Measurements from ENCODE around the gene SH3BP1. TPM values are rescaled to one million over a fixed set of nuclear protein-coding genes. Genes with fewer than 3 reads are reported as not detected.

The SH3BP1 gene
- total and polyA plus RNA-seq, 9 of the 15 experiments (the other 6 are each of a cell fraction or from before 2014, with no cell fraction given) = 0.10 to 36.2 (median 10.4) TPM

DNA sequence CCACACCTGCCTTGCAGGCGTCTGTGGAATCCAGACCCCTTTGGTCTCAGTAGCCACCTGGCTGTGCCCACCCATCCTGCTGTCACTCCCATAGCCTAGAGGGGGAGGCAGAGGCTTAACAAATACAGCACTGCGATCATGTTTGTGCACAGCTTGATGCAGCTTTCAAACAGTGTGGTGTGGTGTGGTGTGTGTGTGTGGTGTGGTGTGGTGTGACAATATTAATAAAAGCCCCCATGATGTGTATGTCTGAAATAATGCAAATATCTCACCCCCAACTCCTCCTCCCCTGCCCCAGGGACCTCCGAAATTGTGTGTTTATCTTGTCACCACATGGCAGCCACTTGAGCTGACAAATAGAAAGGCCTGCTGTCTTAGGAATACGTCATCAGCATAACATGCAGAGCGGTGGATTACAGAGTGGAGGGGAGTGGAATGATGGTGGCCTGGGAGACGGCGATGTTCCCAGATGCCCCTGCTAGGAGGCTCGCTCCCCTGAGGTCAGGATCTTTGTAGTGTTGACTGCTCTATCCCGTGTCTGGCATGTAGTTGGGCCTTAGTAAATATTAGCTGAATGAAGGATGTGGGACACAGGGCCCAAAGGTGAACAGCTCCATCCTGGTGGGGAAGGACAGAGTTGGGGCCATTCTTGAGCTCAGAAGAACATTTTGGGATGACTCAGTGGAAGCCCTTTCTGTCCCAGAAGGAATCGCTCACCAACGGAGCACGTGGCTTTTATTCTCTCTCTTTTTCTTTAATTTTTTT is 21.9 kb downstream of the SH3BP1 start (continued):
- TF ChIP-seq NFYB (IDR thresholded peaks at IDR 0.05; ENCODE audit: extremely low read depth, insufficient read length) (no peak), TAF15 (IDR thresholded peaks at IDR 0.05; ENCODE audit: low read depth, low read length) (no peak), TCF7L2 (IDR thresholded peaks at IDR 0.05; ENCODE audit: low read depth, low read length) (no peak), PTBP1 (IDR thresholded peaks at IDR 0.05; ENCODE audit: low read depth, low read length) (no peak), TRIM28 (IDR thresholded peaks at IDR 0.05) (no peak), ZHX1 (conservative IDR thresholded peaks at IDR 0.05; ENCODE audit: low read length) (no peak), ZNF316 (IDR thresholded peaks at IDR 0.05) (peak; percentile 51; the same call in 1 of the 2 replicates), ZNF408 (CRISPR knock-in tag; IDR thresholded peaks at IDR 0.05; ENCODE audit: low read depth) (no peak), SMAD4 (CRISPR knock-in tag; conservative IDR thresholded peaks at IDR 0.05) (no peak), ZBTB17 (CRISPR knock-in tag; IDR thresholded peaks at IDR 0.05) (no peak), ZSCAN32 (CRISPR knock-in tag; IDR thresholded peaks at IDR 0.05) (no peak), HDAC6 (IDR thresholded peaks at IDR 0.05; ENCODE audit: low read depth, low read length) (no peak), CAMTA2 (CRISPR knock-in tag; conservative IDR thresholded peaks at IDR 0.05) (no peak), STAT5A (IDR thresholded peaks at IDR 0.05; ENCODE audit: borderline replicate concordance, low read length) (no peak), POLR2AphosphoS2 (IDR thresholded peaks at IDR 0.05; ENCODE audit: low read length) (no peak), SAFB (IDR thresholded peaks at IDR 0.05; ENCODE audit: borderline replicate concordance, low read depth, low read length) (no peak), MIER1 (IDR thresholded peaks at IDR 0.05; ENCODE audit: low read depth) (no peak), ZNF23 (CRISPR knock-in tag; IDR thresholded peaks at IDR 0.05) (no peak)
- TF ChIP-seq, protein P1, sequence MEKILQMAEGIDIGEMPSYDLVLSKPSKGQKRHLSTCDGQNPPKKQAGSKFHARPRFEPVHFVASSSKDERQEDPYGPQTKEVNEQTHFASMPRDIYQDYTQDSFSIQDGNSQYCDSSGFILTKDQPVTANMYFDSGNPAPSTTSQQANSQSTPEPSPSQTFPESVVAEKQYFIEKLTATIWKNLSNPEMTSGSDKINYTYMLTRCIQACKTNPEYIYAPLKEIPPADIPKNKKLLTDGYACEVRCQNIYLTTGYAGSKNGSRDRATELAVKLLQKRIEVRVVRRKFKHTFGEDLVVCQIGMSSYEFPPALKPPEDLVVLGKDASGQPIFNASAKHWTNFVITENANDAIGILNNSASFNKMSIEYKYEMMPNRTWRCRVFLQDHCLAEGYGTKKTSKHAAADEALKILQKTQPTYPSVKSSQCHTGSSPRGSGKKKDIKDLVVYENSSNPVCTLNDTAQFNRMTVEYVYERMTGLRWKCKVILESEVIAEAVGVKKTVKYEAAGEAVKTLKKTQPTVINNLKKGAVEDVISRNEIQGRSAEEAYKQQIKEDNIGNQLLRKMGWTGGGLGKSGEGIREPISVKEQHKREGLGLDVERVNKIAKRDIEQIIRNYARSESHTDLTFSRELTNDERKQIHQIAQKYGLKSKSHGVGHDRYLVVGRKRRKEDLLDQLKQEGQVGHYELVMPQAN (IDR thresholded peaks at IDR 0.05; ENCODE audit: borderline replicate concordance) = peak; percentile 58; the same call in 1 of the 2 replicates
- TF ChIP-seq, protein P2, sequence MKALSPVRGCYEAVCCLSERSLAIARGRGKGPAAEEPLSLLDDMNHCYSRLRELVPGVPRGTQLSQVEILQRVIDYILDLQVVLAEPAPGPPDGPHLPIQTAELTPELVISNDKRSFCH (CRISPR knock-in tag; IDR thresholded peaks at IDR 0.05) = no peak
- TF ChIP-seq, protein P2 (tag; IDR thresholded peaks at IDR 0.05) = no peak
- TF ChIP-seq, protein P3, sequence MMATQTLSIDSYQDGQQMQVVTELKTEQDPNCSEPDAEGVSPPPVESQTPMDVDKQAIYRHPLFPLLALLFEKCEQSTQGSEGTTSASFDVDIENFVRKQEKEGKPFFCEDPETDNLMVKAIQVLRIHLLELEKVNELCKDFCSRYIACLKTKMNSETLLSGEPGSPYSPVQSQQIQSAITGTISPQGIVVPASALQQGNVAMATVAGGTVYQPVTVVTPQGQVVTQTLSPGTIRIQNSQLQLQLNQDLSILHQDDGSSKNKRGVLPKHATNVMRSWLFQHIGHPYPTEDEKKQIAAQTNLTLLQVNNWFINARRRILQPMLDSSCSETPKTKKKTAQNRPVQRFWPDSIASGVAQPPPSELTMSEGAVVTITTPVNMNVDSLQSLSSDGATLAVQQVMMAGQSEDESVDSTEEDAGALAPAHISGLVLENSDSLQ (IDR thresholded peaks at IDR 0.05) = peak; percentile 22; the same call in 1 of the 2 replicates
- TF ChIP-seq, protein P4, sequence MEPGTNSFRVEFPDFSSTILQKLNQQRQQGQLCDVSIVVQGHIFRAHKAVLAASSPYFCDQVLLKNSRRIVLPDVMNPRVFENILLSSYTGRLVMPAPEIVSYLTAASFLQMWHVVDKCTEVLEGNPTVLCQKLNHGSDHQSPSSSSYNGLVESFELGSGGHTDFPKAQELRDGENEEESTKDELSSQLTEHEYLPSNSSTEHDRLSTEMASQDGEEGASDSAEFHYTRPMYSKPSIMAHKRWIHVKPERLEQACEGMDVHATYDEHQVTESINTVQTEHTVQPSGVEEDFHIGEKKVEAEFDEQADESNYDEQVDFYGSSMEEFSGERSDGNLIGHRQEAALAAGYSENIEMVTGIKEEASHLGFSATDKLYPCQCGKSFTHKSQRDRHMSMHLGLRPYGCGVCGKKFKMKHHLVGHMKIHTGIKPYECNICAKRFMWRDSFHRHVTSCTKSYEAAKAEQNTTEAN (CRISPR knock-in tag; IDR thresholded peaks at IDR 0.05) = no peak
